Measurements from ENCODE around the gene KREMEN2. TPM values are rescaled to one million over a fixed set of nuclear protein-coding genes. Genes with fewer than 3 reads are reported as not detected.
A peak's percentile ranks its signal among the peaks of the same experiment; 100 is the strongest.

KREMEN2 gene
- total and polyA plus RNA-seq, 12 donors, result not detected

GRCh38 chr16:2966808-2967191, 2.7 kb downstream of the KREMEN2 start:
- H3K27me3 ChIP-seq, result peaks cover 62% of the 10 kb centered on the region
- intact Hi-C loops (cut with DNase I), result no loop called here
- no peak overlapping the region for H3K4me3 ChIP-seq
- H3K4me1 ChIP-seq (replicated peaks in 1 of 2), result peaks cover 24 to 41% of the 10 kb centered on the region in 2 donors
- peak in 2 of 7 donors; percentile 24 to 26 for DNase-seq
- TF ChIP-seq CTCF (IDR thresholded peaks at IDR 0.05), result no peak
- TF ChIP-seq POLR2A (IDR thresholded peaks at IDR 0.05), result no peak
- no peak overlapping the region for H3K27ac ChIP-seq
- no peaks in the 10 kb centered on the region for H3K9me3 ChIP-seq (replicated peaks in 1 of 3)
- H3K36me3 ChIP-seq (replicated peaks in 1 of 2), result no peaks in the 10 kb centered on the region
- WGBS, 4 donors, result 12 to 25% (median 18%) methylated on average over 2 to 46 of the region's 46 CpGs

GRCh38 chr16:2967211-2967631, 3.1 kb downstream of the KREMEN2 start:
- intact Hi-C loops (cut with DNase I), result no loop called here
- Histone ChIP-seq H3K27me3 (peaks cover 58% of the 10 kb centered on the region), H3K4me3 (no peak overlapping the region), H3K9me3 (replicated peaks in 1 of 3) (no peaks in the 10 kb centered on the region), H3K4me1 (replicated peaks in 1 of 2) (peaks cover 24 to 41% of the 10 kb centered on the region in 2 donors), H3K27ac (no peak overlapping the region), H3K36me3 (replicated peaks in 1 of 2) (no peaks in the 10 kb centered on the region)
- TF ChIP-seq POLR2A (IDR thresholded peaks at IDR 0.05), result no peak
- TF ChIP-seq CTCF (IDR thresholded peaks at IDR 0.05), result no peak
- no peak for DNase-seq
- 16 to 33% (median 17%) methylated on average over 3 to 51 of the region's 51 CpGs; no CpG with 5 or more reads in 1 of the 4 donors for WGBS, 4 donors

GRCh38 chr16:2967721-2968161, 3.7 kb downstream of the KREMEN2 start:
- no peak overlapping the region for H3K4me3 ChIP-seq
- intact Hi-C loops (cut with DNase I), result no loop called here
- TF ChIP-seq POLR2A (IDR thresholded peaks at IDR 0.05) (no peak), CTCF (IDR thresholded peaks at IDR 0.05) (no peak)
- H3K9me3 ChIP-seq (replicated peaks in 1 of 3), result no peaks in the 10 kb centered on the region
- H3K4me1 ChIP-seq (replicated peaks in 1 of 2), result peaks cover 24 to 41% of the 10 kb centered on the region in 2 donors
- H3K36me3 ChIP-seq (replicated peaks in 1 of 2), result no peaks in the 10 kb centered on the region
- WGBS, 4 donors, result 55 to 62% (median 58%) methylated on average over 10 to 33 of the region's 33 CpGs
- H3K27ac ChIP-seq, result no peak overlapping the region
- peaks cover 54% of the 10 kb centered on the region for H3K27me3 ChIP-seq
- peak in 1 of 7 donors; percentile 26 for DNase-seq

GRCh38 chr16:2968368-2968737, 4.3 kb downstream of the KREMEN2 start:
- peak overlapping the region in 1 of 4 donors; percentile 93 for H3K4me3 ChIP-seq

More at GRCh38 chr16:2968368-2968737, 4.3 kb downstream of the KREMEN2 start:
- Histone ChIP-seq H3K9me3 (replicated peaks in 1 of 3) (no peaks in the 10 kb centered on the region), H3K4me1 (replicated peaks in 1 of 2) (peaks cover 23 to 39% of the 10 kb centered on the region in 2 donors), H3K36me3 (replicated peaks in 1 of 2) (no peaks in the 10 kb centered on the region), H3K27me3 (peaks cover 48% of the 10 kb centered on the region), H3K27ac (no peak overlapping the region)
- 28 to 41% (median 33%) methylated on average over 14 to 18 of the region's 18 CpGs for WGBS, 4 donors
- intact Hi-C loops (cut with DNase I), result no loop called here
- TF ChIP-seq CTCF (IDR thresholded peaks at IDR 0.05) (no peak), POLR2A (IDR thresholded peaks at IDR 0.05) (no peak)
- no peak for DNase-seq

Data from adrenal gland (tissue), 12 donors.